Heart left ventricle (tissue), 13 donors: ENCODE measurements around the gene FNDC5.

Source experiments
- CTCF ChIP-seq, 12 donors: fragments of 200-600 bp; sonication (generic) in 4 of 12; IDR thresholded peaks; one replicate each; pipeline versions ENCODE4 v1.5.0 to v1.8.0; 2018 to 2022; ENCODE audit warnings: antibody characterized with exemption in 12 of 12, mild to moderate bottlenecking in 5 of 12
- POLR2A ChIP-seq, 2 donors: fragments of 450-650 bp; IDR thresholded peaks; one replicate each; pipeline ENCODE4 v1.6.1; 2017; ENCODE audit warnings: antibody characterized with exemption in 2 of 2, mild to moderate bottlenecking in 2 of 2, moderate library complexity in 2 of 2
- donor health status: ischemic (EF 13 %, LVEDD 7.1; RV severe dilation, severe dysfunction).
- donor health status: DM: no; HTN: yes; CAD: no.
- donor health status: DM: no; HTN: no; CAD: no.
- donor health status: ischemic (EF 25% LVEDD 6.9; RV normal size, moderate dysfunction).
- donor health status: ischemic (EF 25% LVEDD 5.7; RV mildly dilated, moderate dysfunction).
- donor health status: ischemic (EF 35%, LVEDD 5.7; RV mildly dilated, moderate dysfunction).
- donor health status: nonischemic (EF 11% LVEDD 7.7; RV severe dilation, severe dysfunction).
- donor health status: DM: yes; HTN: yes; CAD: no.
- donor health status: PGD.
- donor health status: ischemic (EF 29% LVEDD 5.4; RV normal size, mild dysfunction).
- donor health status: nonischemic (EF 23%, LVEDD 6.1; RV moderate dilation, normal function).

DNA sequence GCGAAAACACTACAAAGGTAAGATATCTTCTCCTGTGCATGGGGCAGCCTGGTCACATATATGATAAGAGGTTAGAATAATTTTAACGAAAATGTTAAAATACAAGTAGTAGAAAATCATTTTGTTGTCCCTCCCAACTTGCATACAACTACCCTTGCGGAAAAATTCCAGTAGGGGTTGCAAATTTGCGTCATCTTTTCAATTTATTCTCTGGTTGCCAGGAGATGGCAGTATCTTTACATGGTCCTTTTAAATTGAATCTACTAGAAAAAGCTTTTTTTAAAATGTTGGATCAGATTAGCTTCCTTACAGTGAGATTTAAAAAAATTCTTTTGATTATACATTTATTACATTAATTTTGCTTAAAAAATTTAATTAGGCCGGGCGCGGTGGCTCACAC lies 42.4 kb downstream of the FNDC5 start:
- no peak for TF ChIP-seq POLR2A (IDR thresholded peaks at IDR 0.05)
- TF ChIP-seq CTCF (IDR thresholded peaks at IDR 0.05), result peak in 6 of 12 donors; percentile 6 to 43 (median 32)
